Esophagus squamous epithelium (tissue), 5 donors: Measurements from ENCODE around the gene LTB4R2. TPM values are rescaled to one million over a fixed set of nuclear protein-coding genes. Genes with fewer than 3 reads are reported as not detected.

Source experiments
- DNase-seq: peaks from one replicate; lab custom pipeline; 2025; lab: John Stamatoyannopoulos, UW
- H3K27ac ChIP-seq, 4 donors: fragments of 200-600 bp; sonication (generic); one replicate each; pipeline ENCODE4 v1.5.1; 2016 to 2019; ENCODE audit warnings: mild to moderate bottlenecking in 1 of 4
- H3K27me3 ChIP-seq, 4 donors: fragments of 200-600 bp; sonication (generic); 1 replicate in 3 of 4; 2 replicates in 1 of 4; pipeline versions ENCODE4 v1.5.1 to v1.6.0; 2017 to 2021; ENCODE audit warnings: antibody characterized with exemption in 1 of 4
- H3K36me3 ChIP-seq, 3 donors: fragments of 200-600 bp; sonication (generic); one replicate each; pipeline ENCODE4 v1.5.1; 2016 to 2019
- H3K4me1 ChIP-seq, 3 donors: fragments of 200-600 bp; sonication (generic); one replicate each; pipeline ENCODE4 v1.5.1; 2017 to 2019
- H3K4me3 ChIP-seq, 4 donors: fragments of 200-600 bp; sonication (generic); 1 replicate in 3 of 4; 2 replicates in 1 of 4; pipeline ENCODE4 v1.5.1; 2016 to 2019; ENCODE audit warnings: mild to moderate bottlenecking in 2 of 4, moderate library complexity in 1 of 4
- H3K9me3 ChIP-seq, 3 donors: fragments of 200-600 bp; sonication (generic); one replicate each; pipeline ENCODE4 v1.5.1; 2016 to 2019
- POLR2A ChIP-seq, 4 donors: fragments of 450-650 bp; IDR thresholded peaks; one replicate each; pipeline ENCODE4 v1.6.1; 2017; ENCODE audit warnings: antibody characterized with exemption in 4 of 4, mild to moderate bottlenecking in 4 of 4, moderate library complexity in 3 of 4
- WGBS, 2 donors: methylation state at CpG; one replicate each; pipeline ENCODE4 v1.1.5; 2018; 5-methylcytosine and 5-hydroxymethylcytosine counted together
- intact Hi-C: fragments of 100-400 bp; cut with DNase I; formaldehyde crosslinking; loops from one replicate; pipeline ENCODE4 v1.15.0; 2022
- total RNA-seq, 4 donors: library from RNA; depleted of rRNA; stranded (reverse); fragments of >200 nt; gene quantifications; one replicate each; pipeline ENCODE4 v1.1.0, GENCODE V29; 2016
- TF ChIP-seq, protein P1 (sequence below), 6 experiments: fragments of 450-650 bp in 4 of 6; fragments of 200-600 bp in 2 of 6; sonication (generic) in 2 of 6; IDR thresholded peaks; one replicate each; pipeline ENCODE4 v1.5.1; 2016 to 2019; ENCODE audit warnings: antibody characterized with exemption in 6 of 6, mild to moderate bottlenecking in 4 of 6, moderate library complexity in 4 of 6
- donor health status: DM: yes; HTN: yes; CAD: no.

Gene LTB4R2
- total RNA-seq, 4 donors from 2014 or later: 66.0 to 169 (median 123) TPM

GRCh38 chr14:24267516-24267915, 42.4 kb upstream of the LTB4R2 start:
- Histone ChIP-seq H3K4me1 (peaks cover 14 to 94% (median 41%) of the 10 kb centered on the region in 3 donors), H3K9me3 (no peaks in the 10 kb centered on the region), H3K27me3 (no peaks in the 10 kb centered on the region), H3K36me3 (peaks cover 17 to 54% (median 26%) of the 10 kb centered on the region in 3 donors), H3K4me3 (no peak overlapping the region), H3K27ac (peak overlapping the region in 3 of 4 donors; percentile 9 to 81 (median 11))
- 84 to 90% methylated on average over 6 of the region's 9 CpGs for WGBS, 2 donors
- TF ChIP-seq, protein P1, sequence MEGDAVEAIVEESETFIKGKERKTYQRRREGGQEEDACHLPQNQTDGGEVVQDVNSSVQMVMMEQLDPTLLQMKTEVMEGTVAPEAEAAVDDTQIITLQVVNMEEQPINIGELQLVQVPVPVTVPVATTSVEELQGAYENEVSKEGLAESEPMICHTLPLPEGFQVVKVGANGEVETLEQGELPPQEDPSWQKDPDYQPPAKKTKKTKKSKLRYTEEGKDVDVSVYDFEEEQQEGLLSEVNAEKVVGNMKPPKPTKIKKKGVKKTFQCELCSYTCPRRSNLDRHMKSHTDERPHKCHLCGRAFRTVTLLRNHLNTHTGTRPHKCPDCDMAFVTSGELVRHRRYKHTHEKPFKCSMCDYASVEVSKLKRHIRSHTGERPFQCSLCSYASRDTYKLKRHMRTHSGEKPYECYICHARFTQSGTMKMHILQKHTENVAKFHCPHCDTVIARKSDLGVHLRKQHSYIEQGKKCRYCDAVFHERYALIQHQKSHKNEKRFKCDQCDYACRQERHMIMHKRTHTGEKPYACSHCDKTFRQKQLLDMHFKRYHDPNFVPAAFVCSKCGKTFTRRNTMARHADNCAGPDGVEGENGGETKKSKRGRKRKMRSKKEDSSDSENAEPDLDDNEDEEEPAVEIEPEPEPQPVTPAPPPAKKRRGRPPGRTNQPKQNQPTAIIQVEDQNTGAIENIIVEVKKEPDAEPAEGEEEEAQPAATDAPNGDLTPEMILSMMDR (IDR thresholded peaks at IDR 0.05): no peak
- no peak for TF ChIP-seq POLR2A (IDR thresholded peaks at IDR 0.05)
- no peak for DNase-seq
- intact Hi-C loops: no loop called here

DNA sequence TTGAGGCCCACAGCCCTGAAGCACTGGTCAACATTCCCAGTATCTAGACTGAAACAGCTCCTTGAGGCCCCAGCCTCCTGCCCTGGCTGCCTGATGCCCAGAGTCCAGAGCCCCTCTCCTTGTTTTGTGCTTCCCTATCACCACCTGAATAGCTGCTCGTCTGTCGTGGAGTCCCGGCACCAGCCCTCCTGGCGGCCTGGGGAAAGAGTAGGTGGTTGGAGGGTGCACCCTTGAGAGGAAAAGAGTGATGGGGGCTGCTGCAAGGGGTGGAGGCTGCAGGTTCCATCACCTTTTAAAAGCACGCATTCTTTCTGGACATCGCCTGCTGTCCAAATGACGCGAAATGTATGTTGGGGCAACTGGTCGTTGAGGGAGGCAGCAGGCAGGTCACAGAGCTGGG, 41.7 kb upstream of the LTB4R2 start:
- no peak for DNase-seq
- Histone ChIP-seq H3K27ac (peak overlapping the region in 1 of 4 donors; percentile 11), H3K4me1 (peaks cover 14 to 94% (median 39%) of the 10 kb centered on the region in 3 donors), H3K27me3 (no peaks in the 10 kb centered on the region), H3K36me3 (peaks cover 17 to 54% (median 26%) of the 10 kb centered on the region in 3 donors), H3K9me3 (no peaks in the 10 kb centered on the region), H3K4me3 (no peak overlapping the region)
- TF ChIP-seq POLR2A (IDR thresholded peaks at IDR 0.05): no peak
- TF ChIP-seq, protein P1 (IDR thresholded peaks at IDR 0.05): no peak
- 97% methylated on average over 8 of the region's 9 CpGs; no CpG with 5 or more reads in 1 of the 2 donors for WGBS, 2 donors
- intact Hi-C loops: no loop called here

DNA sequence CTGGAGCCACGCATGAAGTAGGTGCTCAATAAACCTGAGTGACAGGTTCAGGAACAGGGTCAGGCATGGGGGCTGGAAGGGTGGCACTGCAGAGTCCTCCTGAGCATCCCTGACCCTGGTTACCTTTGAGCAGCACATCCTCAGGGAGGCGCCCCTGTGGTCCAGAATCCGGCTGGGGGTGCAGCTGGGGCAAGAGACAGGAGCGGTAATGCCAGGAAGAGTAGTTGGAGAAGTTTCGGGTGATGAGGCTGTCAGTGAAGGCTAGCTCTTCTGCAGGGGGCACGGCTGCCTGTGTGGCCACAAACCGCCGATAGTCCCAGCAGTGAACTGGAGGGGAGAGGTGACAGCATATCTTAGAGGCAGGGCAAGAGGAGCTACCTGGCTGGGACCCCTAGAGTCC, 40.6 kb upstream of the LTB4R2 start:
- no peaks in the 10 kb centered on the region for H3K27me3 ChIP-seq
- no peaks in the 10 kb centered on the region for H3K9me3 ChIP-seq
- no peak overlapping the region for H3K4me3 ChIP-seq
- H3K4me1 ChIP-seq: peaks cover 14 to 94% (median 35%) of the 10 kb centered on the region in 3 donors
- no peak overlapping the region for H3K27ac ChIP-seq
- intact Hi-C loops: no loop called here
- 79 to 94% methylated on average over 3 to 7 of the region's 8 CpGs for WGBS, 2 donors
- TF ChIP-seq, protein P1 (IDR thresholded peaks at IDR 0.05): no peak
- no peak for TF ChIP-seq POLR2A (IDR thresholded peaks at IDR 0.05)
- no peak for DNase-seq
- H3K36me3 ChIP-seq: peaks cover 17 to 54% (median 26%) of the 10 kb centered on the region in 3 donors

GRCh38 chr14:24269910-24270536, 39.9 kb upstream of the LTB4R2 start:
- H3K4me1 ChIP-seq: peaks cover 14 to 94% (median 34%) of the 10 kb centered on the region in 3 donors
- TF ChIP-seq, protein P1 (IDR thresholded peaks at IDR 0.05): no peak
- TF ChIP-seq POLR2A (IDR thresholded peaks at IDR 0.05): no peak
- H3K27me3 ChIP-seq: no peaks in the 10 kb centered on the region
- H3K4me3 ChIP-seq: peak overlapping the region in 2 of 4 donors; percentile 87 to 91
- DNase-seq: no peak
- WGBS, 2 donors: 84 to 100% methylated on average over 3 to 7 of the region's 14 CpGs
- intact Hi-C loops: no loop called here
- peaks cover 17 to 53% (median 26%) of the 10 kb centered on the region in 3 donors for H3K36me3 ChIP-seq
- peak overlapping the region; percentile 2 to 100 (median 96) for H3K27ac ChIP-seq
- no peaks in the 10 kb centered on the region for H3K9me3 ChIP-seq

DNA sequence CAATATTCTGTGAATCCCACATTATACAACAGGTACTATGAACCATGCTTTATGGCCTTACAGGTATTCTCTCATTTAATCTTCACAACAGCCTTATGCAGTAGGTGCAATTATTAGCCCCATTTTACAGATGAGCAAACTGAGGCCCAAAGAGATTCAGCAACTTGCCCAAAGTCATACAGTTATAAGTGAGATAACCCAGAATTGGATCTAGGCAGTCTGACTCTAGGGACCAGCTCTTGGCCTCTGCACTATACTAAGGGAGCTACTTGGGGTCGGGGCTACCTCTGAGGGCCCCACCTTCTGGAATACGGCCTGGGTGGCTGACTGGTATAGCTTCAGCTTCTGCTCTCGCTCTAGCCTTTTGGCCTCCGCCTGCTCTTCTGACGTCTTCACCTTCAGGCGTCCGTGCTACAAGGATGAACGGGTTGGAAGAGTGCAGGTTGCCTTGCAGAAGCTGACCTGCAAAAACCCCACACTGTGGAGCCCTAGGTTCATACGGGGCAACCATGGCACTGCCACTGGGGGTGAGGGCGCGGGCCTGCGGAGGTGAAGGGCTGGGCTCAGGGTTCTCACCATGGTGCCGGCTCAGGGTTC, 39.3 kb upstream of the LTB4R2 start:
- Histone ChIP-seq H3K27me3 (no peaks in the 10 kb centered on the region), H3K27ac (peak overlapping the region; percentile 95 to 100 (median 98)), H3K4me1 (peaks cover 11 to 94% (median 28%) of the 10 kb centered on the region in 3 donors), H3K4me3 (peak overlapping the region; percentile 65 to 97 (median 89)), H3K9me3 (no peaks in the 10 kb centered on the region), H3K36me3 (peaks cover 17 to 46% (median 25%) of the 10 kb centered on the region in 3 donors)
- DNase-seq: no peak
- TF ChIP-seq POLR2A (IDR thresholded peaks at IDR 0.05): no peak
- TF ChIP-seq, protein P1 (IDR thresholded peaks at IDR 0.05): no peak
- WGBS, 2 donors: 16 to 19% methylated on average over 3 to 7 of the region's 13 CpGs
- intact Hi-C loops: no loop called here
